Stimulated activated CD8-positive, alpha-beta memory T cell treated with anti-CD3 and anti-CD28 coated beads, Interleukin-15, amount 100 ng/mL, for 24 hours (primary cell): ENCODE data around the gene DNAH17.

ENCODE experiments used
- DNase-seq: peaks from one replicate; pipeline ENCODE4 v3.0.0-alpha.2; 2020; ENCODE audit warnings: low read depth

Gene DNAH17

DNA sequence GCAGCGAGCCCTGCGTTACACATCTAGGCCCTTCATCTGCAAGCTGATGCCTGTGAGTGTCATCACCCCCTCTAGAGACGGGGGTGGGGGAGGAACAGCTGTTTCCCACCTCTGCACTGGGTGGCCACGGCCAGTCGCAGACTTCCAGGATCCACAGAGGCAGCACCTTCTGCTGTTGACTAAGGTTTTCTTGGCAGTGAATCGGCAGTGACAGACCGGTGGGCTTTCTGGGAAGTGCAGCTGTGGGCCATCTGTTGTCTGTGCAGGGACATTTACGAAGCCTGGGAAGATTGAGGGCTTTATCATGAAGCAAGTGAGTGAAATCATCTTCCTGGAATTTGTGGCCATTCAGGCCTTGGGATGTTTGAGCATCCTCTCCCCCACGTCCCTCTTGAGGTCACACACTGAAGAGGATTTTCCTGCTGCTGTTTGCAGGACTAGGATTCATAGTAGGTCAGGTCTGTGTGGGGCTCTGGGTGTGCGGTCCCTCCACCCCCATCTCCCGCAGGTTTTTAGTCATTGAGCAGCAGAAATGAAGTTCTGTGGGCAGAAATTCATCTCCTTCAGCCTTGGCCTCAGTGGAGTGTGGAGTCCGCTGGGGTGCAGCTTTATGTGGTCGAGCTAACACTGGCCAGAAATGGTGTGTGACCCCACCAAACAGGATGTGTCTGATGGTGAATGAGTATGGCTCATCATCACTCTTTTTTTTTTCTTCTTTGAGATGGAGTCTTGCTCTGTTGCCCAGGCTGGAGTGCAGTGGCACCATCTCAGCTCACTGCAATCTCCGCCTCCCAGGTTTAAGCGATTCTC is 186.8 kb downstream of the DNAH17 start:
- DNase-seq: no peak

DNA sequence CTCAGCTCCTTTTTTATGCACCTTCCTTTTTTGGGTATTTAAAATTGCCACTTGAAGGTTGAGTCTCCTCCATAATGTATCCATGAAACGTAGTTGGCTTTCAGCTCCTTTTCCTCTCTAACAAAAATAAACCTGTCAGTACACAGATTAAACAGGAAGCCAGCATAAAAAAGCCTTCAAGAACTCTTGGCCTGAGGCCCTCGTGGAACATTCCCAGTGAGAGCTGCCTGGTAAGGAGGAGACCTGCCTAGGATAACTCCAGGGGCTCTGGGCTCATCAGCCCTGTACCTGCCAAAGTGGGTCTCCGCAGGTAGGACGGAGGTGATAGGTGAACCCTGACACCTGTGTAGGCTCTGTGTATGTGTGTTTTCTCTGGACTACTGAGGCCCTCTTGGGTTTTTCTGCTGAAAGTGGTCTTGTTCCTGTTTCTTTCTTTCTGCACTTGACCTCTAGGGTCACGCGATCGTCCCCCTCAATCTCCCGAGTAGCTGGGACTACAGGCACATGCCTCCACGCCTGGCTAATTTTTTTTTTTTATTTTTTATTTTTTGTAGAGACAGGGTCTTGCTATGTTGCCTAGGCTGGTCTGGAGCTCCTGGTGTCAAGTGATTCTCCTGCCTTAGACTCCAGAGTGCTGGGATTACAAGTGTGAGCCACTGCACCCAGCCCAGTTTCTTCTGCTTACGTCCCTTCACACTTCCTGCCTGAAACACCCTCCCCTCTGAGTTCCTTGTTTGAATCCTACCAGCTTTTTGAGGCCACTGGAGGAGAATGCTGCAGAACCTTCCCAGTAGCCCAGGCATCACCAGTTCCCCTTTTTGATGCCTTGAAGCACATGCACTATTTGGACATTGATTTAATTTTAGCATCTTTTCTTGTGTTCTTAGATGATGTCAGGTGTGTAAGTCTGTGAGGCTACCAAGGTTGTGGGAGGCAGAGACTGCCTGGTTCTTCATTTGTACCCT is 188.9 kb downstream of the DNAH17 start:
- DNase-seq: no peak

DNA sequence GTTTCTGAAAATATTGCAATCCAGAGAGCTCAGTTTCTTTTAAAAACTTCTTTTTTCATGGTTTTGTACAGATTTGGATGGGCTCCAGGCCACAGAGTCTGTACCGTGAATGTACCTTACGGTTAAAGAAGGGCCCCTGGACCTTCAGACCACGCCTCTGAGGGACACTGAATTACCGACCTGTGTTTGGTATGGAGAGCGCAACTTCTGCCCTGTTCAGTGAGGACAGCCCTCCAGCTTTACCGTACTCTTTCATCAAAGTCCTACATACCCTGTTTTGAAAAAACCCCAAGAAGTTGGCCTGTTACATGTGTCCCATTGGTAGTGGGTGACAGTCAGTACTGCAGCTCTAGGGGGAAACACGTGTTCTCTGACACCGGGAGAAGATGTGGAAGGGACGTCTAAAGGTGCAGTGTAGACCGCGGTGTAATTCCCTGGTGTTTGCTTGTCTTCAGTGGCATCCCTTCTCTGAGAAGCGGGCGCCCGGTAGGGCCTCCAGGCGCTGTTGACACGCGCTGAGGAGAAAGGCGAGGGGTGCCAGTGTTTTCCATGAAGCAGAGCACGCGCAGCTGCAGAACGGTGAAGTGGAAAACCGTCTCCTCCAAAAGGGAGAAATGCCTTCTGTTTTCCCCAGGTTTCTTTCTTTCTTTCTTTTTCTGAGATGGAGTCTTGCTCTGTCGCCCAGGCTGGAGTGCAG is 192.6 kb downstream of the DNAH17 start:
- no peak for DNase-seq

DNA sequence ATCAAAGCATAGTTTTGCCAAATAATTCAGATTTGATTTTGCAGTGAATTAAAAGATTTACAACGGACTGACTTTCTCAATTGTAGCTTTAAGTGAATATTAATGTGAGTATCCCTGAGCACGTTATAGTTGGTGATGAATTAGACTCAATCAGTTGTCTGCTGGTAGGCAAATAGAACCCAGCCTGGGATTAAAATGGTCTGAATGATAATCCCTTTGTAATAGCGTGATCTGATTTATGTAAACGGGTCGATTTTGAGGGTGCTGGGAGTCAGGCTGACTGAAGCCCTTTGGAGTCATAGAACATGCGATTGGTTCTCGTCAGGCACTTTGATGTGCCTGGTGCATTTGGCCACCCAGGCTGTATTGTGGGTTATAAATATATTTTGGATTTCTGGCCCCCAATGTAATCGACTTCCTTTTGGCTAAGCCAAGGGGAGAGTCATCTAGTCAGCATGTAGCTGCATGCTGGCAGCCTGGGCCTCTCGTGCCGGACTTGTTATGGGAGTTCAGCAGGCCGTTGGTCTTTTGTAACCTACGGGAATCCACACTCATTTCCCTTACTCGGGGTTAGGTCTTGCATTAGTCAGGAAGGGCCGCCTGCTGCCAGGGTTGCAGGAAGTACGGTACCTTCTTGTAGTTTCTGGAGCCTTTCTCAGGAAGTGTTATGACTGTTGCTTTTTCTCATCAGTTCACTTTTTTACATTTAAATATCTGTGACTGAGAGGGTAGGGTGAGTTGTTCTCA is 193.3 kb downstream of the DNAH17 start:
- DNase-seq: no peak

DNA sequence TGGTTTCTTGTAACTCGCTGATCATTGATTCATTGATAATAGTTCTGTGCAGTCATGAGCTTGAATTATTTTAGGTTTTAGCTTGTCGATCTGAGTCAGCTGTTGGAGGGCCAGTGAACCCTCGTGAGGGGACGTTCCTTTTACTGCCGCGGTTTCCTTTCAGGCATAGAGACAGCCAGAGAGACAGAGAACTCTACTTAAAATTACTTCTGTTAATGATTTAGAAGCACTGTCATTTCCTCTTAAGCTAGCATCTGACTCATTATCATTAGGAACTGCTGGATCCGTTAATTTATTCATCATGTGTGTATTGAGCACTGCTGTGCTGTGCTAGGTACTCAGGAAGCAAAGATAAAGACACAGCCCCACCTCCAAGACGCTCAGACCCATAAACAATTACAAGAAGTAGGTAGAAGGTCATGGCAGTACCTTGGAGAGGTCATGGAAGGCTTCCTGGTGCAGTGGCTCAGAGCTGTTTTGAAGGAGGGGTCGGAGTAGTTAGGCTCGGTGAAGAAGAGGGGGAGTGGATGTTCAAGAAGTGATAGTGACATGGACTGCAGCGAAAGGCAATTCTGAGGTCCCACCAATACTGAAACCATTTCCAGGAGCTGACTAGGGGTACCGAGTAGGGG is 195.5 kb downstream of the DNAH17 start:
- DNase-seq: no peak

DNA sequence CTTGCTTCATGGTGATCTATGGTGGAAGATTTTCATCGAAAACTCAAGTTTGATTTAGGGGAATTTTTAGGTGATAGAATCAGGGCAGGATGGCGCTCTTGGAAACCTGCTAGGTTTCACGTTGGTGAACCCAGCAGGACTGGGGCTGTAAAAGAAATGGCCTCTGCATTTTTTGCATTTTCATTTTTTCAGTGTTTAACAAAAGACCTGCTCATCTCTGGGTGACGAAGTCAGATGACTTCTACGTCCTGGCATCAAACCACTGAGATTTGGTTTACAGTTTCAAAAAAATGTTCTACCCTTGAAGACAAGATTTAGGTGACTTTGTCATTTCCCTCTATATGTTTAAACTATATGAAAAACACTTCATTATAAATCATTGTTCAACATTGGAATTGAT is 196.8 kb downstream of the DNAH17 start:
- no peak for DNase-seq

DNA sequence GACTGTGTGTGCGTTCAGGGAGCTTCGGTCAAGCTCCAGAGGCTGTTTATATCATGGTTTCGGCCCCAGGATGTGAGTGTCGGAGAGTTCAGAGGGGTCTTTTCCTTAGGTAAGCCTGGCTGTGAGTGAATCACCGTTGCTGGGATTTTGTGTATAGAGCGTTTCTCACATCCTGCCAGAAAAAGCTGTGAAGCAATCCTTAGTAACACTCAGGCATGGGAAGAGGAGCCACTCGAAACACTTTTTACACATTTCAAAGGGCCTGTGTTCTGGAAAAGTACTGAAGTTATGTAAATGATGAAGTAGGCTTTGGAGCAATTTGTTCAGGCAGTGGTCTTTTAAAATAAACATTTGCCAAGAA is 198.1 kb downstream of the DNAH17 start:
- DNase-seq: no peak

DNA sequence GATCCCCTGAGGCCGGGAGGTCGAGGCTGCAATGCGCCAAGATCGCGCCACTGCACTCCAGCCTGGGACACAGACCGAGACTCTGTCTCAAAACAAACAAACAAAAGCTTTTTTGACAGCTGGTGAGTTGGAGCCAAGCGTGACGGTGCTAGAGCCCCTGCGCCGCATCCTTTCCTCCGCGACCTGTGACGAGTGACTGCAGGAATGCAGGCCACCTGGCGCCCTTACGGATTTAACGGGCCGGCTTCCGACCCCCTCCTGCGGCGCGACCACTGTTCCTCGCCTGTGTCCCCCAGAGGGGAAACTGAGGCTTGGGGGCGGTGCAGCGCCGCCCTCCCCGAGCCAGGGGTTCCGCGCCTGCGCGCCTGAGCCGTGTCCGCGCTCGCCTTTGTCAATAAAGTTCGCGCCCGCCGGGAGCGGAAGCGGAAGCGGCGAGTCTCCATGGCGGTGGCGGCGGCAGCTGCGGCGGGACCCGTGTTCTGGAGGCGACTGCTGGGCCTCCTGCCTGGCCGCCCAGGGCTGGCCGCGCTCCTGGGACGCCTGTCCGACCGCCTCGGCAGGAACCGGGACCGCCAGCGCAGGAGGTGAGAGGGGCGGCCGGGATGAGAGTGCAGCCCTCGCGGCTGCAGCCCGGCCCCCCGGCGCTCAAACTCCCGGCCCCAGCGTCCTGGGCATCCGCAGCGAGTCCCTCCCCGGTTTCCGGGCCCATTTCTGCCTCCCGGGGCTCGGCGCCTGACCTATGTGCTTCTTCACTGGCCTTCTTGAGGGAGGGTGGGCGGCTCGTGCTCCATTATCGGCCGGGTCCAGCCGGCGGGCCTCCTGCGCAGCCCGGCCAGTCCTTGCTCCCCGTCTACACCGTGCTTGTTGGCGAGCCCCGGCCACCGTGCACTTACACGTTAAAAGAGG is 198.7 kb downstream of the DNAH17 start, which contains the start of gene PGS1:
Gene PGS1, plus strand, starts transcription at position 425 of the 906 bp plus-strand sequence. Its CDS starts 17 bp downstream, at position 442.
- peak; percentile 77 for DNase-seq

DNA sequence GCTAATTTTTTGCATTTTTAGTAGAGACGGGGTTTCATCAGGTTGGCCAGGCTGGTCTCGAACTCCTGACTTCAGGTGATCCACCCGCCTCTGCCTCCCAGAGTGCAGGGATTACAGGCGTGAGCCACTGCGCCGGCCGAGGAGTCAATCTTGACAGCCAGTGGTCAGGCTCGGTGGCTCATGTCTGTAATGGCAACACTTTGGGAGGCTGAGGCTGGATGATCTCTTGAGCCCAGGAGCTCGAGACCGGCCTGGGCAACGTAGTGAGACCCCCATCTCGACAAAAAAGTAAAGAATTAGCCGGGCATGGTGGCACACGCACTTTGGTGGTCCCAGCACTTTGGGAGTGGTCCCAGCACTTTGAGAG is 199.4 kb downstream of the DNAH17 start:
- DNase-seq: no peak

DNA sequence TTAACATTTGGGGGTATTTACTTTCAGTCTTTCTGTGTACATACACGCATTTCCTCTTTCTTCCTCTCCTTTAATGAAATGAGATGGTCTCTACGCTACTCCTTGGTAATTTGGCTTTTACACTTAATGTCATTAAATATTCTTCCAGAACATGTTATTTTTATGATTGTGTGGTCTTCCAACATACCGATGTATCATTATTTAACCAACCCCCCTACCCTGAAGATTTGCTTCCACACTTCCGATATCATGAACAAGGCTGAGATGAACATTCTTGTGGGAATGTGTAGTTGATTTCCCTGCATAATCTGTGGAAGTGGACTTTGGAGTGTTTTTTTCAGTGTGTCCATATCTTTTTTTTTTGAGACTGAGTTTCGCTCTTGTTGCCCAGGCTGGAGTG is 201.0 kb downstream of the DNAH17 start:
- DNase-seq: no peak

DNA sequence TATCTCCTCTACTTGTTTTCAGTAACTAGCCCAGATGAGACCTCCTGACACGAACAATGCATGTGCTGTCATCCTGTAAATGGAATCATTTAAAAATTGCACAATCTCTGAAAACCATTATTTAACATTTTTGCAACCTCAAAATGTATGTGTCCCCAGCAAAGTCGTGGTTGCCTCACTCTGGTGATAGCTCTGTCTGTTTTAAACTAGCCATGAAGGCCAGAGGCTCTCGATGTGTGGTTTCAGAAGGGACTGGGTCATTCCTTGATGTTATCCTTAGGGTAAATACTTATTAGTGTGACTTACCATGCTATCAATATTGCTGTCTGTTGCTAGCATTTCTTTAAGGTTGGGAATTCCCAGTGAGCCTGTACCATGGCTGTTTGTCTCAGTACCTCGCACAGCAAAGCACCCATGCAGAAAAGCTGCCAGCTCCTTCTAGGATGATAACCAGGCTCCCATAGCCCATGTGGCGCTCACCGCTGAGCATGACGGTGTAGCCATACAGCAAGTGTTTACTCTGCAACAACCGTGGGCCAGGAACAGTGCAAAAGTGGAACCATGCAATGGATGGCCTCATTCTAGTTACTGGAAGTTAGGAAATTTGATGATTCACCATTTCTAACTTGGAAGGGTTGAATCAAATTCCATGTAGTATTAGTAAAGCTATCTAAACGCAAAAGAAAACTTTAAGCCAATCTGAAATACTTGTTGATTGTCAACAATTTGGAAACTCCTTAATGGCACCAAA is 201.6 kb downstream of the DNAH17 start:
- no peak for DNase-seq

DNA sequence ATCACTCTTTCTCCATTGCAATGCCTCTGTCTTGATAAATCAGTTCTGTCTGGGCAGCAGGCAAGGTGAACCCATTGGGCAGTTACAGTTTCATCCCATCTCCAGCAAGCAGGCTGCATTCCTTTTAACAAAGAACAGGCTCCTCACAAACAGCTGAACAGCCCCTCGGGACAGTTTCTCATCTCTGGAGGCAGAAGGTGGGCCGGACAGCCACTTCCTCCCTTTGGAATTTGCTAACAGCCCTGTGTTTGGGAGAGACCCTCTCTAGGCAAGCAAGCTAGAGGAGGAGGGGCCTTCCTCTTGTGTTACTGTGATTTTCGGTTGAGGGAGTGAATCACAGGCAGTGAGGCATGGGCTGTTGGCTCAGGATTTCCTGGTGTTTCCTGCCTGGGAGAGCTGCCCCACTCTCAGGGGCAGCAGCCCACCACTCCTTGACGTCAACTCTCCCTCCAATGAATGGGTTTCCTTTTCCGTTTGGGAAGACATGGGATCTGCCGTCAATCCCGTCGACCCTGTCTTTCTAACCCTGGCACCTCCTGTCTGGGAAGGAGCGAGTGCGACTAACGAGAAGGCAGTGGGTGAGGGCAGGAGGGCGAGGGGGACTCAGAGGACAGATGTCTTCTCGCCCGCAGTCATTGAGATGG is 202.4 kb downstream of the DNAH17 start:
- no peak for DNase-seq

DNA sequence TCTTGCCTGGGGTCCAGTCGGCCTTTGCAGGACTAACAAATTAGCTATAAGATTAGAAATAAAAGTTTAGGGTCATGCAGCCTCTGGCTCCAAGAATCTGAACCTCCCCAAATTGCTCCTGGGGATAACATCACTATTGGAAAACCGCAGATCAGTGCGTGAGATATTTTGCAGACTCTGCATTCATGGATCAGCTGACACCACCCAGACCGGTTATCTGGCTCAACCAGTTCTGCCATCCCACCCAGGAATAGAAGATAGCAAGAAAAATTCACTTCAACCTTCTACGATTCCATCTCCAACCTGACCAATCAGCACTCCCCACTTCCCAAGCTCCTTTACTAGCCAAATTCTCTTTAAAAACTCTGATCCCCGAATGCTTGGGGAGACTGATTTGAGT is 203.0 kb downstream of the DNAH17 start:
- no peak for DNase-seq
